Measurements from ENCODE around the gene YPEL2. TPM values are rescaled to one million over a fixed set of nuclear protein-coding genes. Genes with fewer than 3 reads are reported as not detected.

The YPEL2 gene
- total RNA-seq, 1 experiment from 2014 or later, result 0.98 TPM

DNA sequence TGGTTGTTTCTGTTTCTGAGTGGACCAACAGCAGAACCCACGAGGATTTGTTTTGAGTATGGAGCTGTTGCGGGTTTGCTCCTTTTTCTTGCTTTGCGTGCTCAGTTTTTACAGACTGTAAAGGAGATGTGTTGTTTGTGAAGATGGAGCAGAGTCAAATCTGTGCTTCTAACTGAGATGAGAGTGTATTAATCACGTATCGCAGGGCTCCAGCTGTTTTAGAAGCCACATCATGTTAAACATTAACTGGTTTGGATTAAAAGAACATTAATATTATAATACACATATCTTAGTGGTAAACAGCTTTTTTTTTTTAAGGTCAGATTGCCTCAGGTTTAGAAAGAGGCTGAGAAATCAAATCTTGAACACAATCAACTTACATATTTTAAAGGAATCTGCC, 69.4 kb downstream of the YPEL2 start:
- H4K5ac ChIP-seq (ENCODE audit: insufficient read length, low read depth, low read length), result no peak overlapping the region
- TF ChIP-seq, protein P1, sequence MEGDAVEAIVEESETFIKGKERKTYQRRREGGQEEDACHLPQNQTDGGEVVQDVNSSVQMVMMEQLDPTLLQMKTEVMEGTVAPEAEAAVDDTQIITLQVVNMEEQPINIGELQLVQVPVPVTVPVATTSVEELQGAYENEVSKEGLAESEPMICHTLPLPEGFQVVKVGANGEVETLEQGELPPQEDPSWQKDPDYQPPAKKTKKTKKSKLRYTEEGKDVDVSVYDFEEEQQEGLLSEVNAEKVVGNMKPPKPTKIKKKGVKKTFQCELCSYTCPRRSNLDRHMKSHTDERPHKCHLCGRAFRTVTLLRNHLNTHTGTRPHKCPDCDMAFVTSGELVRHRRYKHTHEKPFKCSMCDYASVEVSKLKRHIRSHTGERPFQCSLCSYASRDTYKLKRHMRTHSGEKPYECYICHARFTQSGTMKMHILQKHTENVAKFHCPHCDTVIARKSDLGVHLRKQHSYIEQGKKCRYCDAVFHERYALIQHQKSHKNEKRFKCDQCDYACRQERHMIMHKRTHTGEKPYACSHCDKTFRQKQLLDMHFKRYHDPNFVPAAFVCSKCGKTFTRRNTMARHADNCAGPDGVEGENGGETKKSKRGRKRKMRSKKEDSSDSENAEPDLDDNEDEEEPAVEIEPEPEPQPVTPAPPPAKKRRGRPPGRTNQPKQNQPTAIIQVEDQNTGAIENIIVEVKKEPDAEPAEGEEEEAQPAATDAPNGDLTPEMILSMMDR (conservative IDR thresholded peaks at IDR 0.05), result no peak
- no peaks in the 10 kb centered on the region for H3K23me2 ChIP-seq (ENCODE audit: insufficient read length, low read depth, low read length, poor library complexity, severe bottlenecking)
- H3K79me1 ChIP-seq (ENCODE audit: insufficient read depth, low read depth, low read length, poor library complexity, severe bottlenecking), result no peaks in the 10 kb centered on the region
- H2BK15ac ChIP-seq (ENCODE audit: low read depth, low read length), result no peak overlapping the region
- no peak overlapping the region for H3K56ac ChIP-seq (ENCODE audit: insufficient read length, low read depth, low read length)
- H3K4me2 ChIP-seq (ENCODE audit: insufficient read depth, insufficient read length, low read length), result no peak overlapping the region
- H3K4me1 ChIP-seq (ENCODE audit: insufficient read depth, low read length), result no peaks in the 10 kb centered on the region
- no peaks in the 10 kb centered on the region for H3K9me3 ChIP-seq (ENCODE audit: control insufficient read depth, low read depth, low read length)
- Mint-ChIP-seq H3K36me3 (ENCODE audit: insufficient read depth in 1 of 3, low read depth in 3 of 3) (peaks cover 4 to 7% (median 6%) of the 10 kb centered on the region in 3 experiments), H3K4me3 (no peak overlapping the region), H3K9me3 (no peaks in the 10 kb centered on the region; a peak in 1 of 5 replicates), H3K27me3 (ENCODE audit: low read depth) (no peaks in the 10 kb centered on the region), H3K4me1 (peaks cover 0 to 4% of the 10 kb centered on the region in 2 experiments; a peak in 1 of 4 replicates), H3K27ac (peak overlapping the region in 1 of 3 experiments; percentile 76; a peak in 1 of 7 replicates)
- H3K79me2 ChIP-seq (ENCODE audit: insufficient read depth, low read length), result no peaks in the 10 kb centered on the region
- no peak overlapping the region for H2AK5ac ChIP-seq (ENCODE audit: insufficient read length, low read length)
- H2BK20ac ChIP-seq (ENCODE audit: low read depth, low read length, poor library complexity, severe bottlenecking), result no peak overlapping the region
- H3K4ac ChIP-seq (ENCODE audit: low read depth, low read length), result no peak overlapping the region
- H3T11ph ChIP-seq (ENCODE audit: low read length), result no peak overlapping the region
- no peak overlapping the region for H3K9ac ChIP-seq (ENCODE audit: extremely low read depth, insufficient read length, low read length)
- H4K91ac ChIP-seq (ENCODE audit: insufficient read length, low read depth, low read length), result no peak overlapping the region
- H2BK12ac ChIP-seq (ENCODE audit: insufficient read length, low read depth, low read length), result no peak overlapping the region
- no peak for DNase-seq
- H3K27ac ChIP-seq (ENCODE audit: insufficient read length, low read depth, low read length), result no peak overlapping the region
- H3K14ac ChIP-seq (ENCODE audit: insufficient read depth, low read length), result no peak overlapping the region
- WGBS (ENCODE audit: extremely low coverage, insufficient read length, low lambda C conversion rate), result no CpG with 5 or more reads among the region's 5 CpGs
- no peak overlapping the region for H2BK120ac ChIP-seq (ENCODE audit: low read depth, low read length, poor library complexity, severe bottlenecking)
- no peak overlapping the region for H3K18ac ChIP-seq (ENCODE audit: insufficient read length, low read depth, low read length)
- H4K20me1 ChIP-seq (ENCODE audit: control insufficient read depth, insufficient read depth, insufficient read length), result no peaks in the 10 kb centered on the region
- H2AFZ ChIP-seq (ENCODE audit: low read length), result no peak overlapping the region
- H2BK5ac ChIP-seq (ENCODE audit: insufficient read length, low read length), result no peak overlapping the region
- no peak overlapping the region for H3K23ac ChIP-seq (ENCODE audit: insufficient read length, low read depth, low read length)
- no peak overlapping the region for H4K8ac ChIP-seq (replicated peaks; ENCODE audit: insufficient read length, low read depth, low read length)
- H3K27me3 ChIP-seq (ENCODE audit: insufficient read depth, low read length), result no peaks in the 10 kb centered on the region; the same call in 1 of the 2 replicates
